ENCODE data around the gene SCP2D1. TPM values are rescaled to one million over a fixed set of nuclear protein-coding genes. Genes with fewer than 3 reads are reported as not detected.

Gene SCP2D1
- total RNA-seq, 4 donors from 2014 or later: not detected

DNA sequence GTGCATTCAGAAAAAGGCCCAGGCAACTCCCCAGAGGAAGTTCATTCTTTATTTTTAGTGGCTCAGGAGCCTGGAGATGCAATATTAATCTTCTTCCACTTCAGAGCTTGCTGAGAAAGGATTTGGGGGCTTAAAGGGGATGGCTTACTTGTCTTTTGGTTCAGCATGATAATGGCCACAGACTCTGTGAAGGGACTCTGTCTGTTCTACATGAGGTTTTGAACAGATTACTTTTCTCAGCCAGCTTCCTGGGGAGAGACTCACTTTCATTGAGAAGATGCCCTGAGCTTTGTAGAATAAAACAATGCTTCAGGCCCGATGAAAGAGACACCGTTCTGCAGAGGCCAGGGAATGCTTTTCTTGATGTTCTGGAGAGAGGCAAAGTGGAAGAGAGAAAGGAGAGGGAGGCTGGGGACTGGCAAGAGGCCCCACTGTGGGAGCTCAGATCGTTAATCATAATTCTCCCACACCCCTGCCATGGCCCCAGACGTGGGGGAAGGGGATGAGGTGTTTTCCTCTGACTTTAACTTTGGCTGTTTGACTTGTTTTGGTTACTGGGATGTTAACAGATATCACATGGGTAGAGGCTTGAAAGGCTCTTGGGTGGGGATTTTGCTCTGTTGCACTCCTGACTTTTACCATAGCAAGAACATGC, 19.1 kb downstream of the SCP2D1 start:
- Histone ChIP-seq H3K9me3 (peaks cover 0 to 8% (median 0%) of the 10 kb centered on the region in 4 donors), H3K4me3 (no peak overlapping the region), H3K27me3 (no peaks in the 10 kb centered on the region), H3K36me3 (no peaks in the 10 kb centered on the region), H3K27ac (no peak overlapping the region), H3K4me1 (no peaks in the 10 kb centered on the region)
- no peak for DNase-seq (ENCODE audit: low spot score in 2 of 2)
- no peak for TF ChIP-seq CTCF (IDR thresholded peaks at IDR 0.05)
- no peak for TF ChIP-seq EP300 (IDR thresholded peaks at IDR 0.05)
- TF ChIP-seq POLR2A (IDR thresholded peaks at IDR 0.05): no peak
- WGBS, 2 donors: 28 to 43% methylated on average over 4 of the region's 4 CpGs

DNA sequence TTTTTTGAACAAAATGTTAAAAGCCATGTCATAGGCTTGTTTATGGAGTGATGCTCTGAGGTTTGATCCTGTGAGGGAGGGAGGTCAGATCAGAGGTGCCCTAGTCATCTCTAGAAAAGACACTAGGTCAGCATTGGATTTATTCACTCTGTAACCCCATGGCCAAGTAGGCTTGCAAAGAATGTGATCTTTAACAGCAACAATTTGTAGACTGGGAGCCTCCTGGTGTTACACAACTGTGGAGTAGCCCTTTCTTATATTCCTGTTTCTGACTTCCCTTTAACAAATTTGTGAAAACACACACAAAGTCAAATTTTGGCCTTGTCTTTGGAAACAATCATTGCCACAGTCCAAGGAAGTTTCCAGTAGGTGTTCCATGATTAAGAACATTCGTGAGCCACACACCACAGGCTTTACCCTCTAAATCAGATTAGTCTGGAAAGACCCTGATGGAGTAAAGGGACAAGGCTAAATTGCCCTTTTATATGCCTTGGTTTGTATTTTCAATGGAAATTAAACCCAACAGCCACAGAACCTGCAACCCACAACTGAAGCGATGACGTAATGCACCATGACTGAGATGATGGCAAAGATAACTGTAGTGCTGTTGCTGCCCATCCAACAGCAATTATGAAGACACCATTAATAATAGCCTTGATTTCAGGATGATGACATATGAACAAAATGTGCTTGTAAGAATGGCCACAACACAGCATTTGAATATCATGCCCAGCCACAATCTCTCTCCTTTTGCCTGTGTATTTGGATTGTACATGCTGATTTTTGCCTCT, 22.1 kb downstream of the SCP2D1 start:
- Histone ChIP-seq H3K27ac (no peak overlapping the region), H3K27me3 (no peaks in the 10 kb centered on the region), H3K9me3 (peaks cover 0 to 16% (median 0%) of the 10 kb centered on the region in 4 donors), H3K4me3 (no peak overlapping the region), H3K36me3 (no peaks in the 10 kb centered on the region), H3K4me1 (no peaks in the 10 kb centered on the region)
- TF ChIP-seq POLR2A (IDR thresholded peaks at IDR 0.05) (no peak), CTCF (IDR thresholded peaks at IDR 0.05) (no peak), EP300 (IDR thresholded peaks at IDR 0.05) (no peak)
- DNase-seq (ENCODE audit: low spot score in 2 of 2): no peak
- WGBS, 2 donors: 87 to 91% methylated on average over 3 of the region's 3 CpGs

- 57 to 68% methylated on average over 3 of the region's 3 CpGs for WGBS, 2 donors
- Histone ChIP-seq H3K27ac (no peak overlapping the region), H3K27me3 (no peaks in the 10 kb centered on the region), H3K4me3 (no peak overlapping the region), H3K9me3 (peaks cover 0 to 16% (median 0%) of the 10 kb centered on the region in 4 donors), H3K4me1 (no peaks in the 10 kb centered on the region), H3K36me3 (no peaks in the 10 kb centered on the region)
- DNase-seq (ENCODE audit: low spot score in 2 of 2): no peak
- TF ChIP-seq POLR2A (IDR thresholded peaks at IDR 0.05) (no peak), CTCF (IDR thresholded peaks at IDR 0.05) (no peak), EP300 (IDR thresholded peaks at IDR 0.05) (no peak)
Measured at GRCh38 chr20:18837718-18838117, 24.1 kb downstream of the SCP2D1 start.

GRCh38 chr20:18839507-18840247, 26.1 kb downstream of the SCP2D1 start:
- TF ChIP-seq POLR2A (IDR thresholded peaks at IDR 0.05): no peak
- no peak for TF ChIP-seq EP300 (IDR thresholded peaks at IDR 0.05)
- TF ChIP-seq CTCF (IDR thresholded peaks at IDR 0.05): no peak
- 82 to 83% methylated on average over 6 of the region's 6 CpGs for WGBS, 2 donors
- H3K4me3 ChIP-seq: no peak overlapping the region
- peaks cover 0 to 8% (median 0%) of the 10 kb centered on the region in 4 donors for H3K9me3 ChIP-seq
- H3K4me1 ChIP-seq: no peaks in the 10 kb centered on the region
- H3K27ac ChIP-seq: no peak overlapping the region
- no peaks in the 10 kb centered on the region for H3K36me3 ChIP-seq
- H3K27me3 ChIP-seq: no peaks in the 10 kb centered on the region
- DNase-seq (ENCODE audit: low spot score in 2 of 2): no peak
